HEK293 (cell line): Measurements from ENCODE around the gene LTBP1.

Experiments
- CTCF ChIA-PET: fragments of 350-600 bp; formaldehyde crosslinking; extraction: SDS; loops from one replicate; lab custom pipeline; 2021; ENCODE audit warnings: antibody characterized with exemption; lab: Yijun Ruan, JAX
- POLR2A ChIA-PET: fragments of 300-600 bp; formaldehyde crosslinking; extraction: SDS; loops from one replicate; lab custom pipeline; 2020; ENCODE audit warnings: antibody characterized with exemption, inconsistent platforms; lab: Yijun Ruan, JAX
- H3K27ac ChIP-seq: fragments of 200-500 bp; sonication (Bioruptor generic); 2 replicates; pipeline ENCODE4 v1.5.1; 2014; ENCODE audit warnings: low read depth, low read length, control low read depth, inconsistent platforms; ENCODE audit errors: extremely low read depth
- H3K36me3 ChIP-seq, 2 experiments: fragments of 200-500 bp in 1 of 2; sonication (Bioruptor generic) in 1 of 2; 1 replicate in 1 of 2; 2 replicates in 1 of 2; pipeline ENCODE4 v1.5.1; 2014 to 2017; ENCODE audit warnings: inconsistent platforms in 2 of 2, low read length in 2 of 2; ENCODE audit not compliant: control insufficient read depth in 2 of 2, insufficient read depth in 1 of 2
- H3K4me1 ChIP-seq: fragments of 200-500 bp; sonication (Bioruptor generic); 2 replicates; pipeline ENCODE4 v1.5.1; 2014; ENCODE audit warnings: mild to moderate bottlenecking, low read length, inconsistent platforms; ENCODE audit not compliant: control insufficient read depth, insufficient read depth
- H3K4me3 ChIP-seq: 2 replicates; pipeline ENCODE4 v1.5.1; 2011; ENCODE audit warnings: low read depth, mild to moderate bottlenecking, control low read depth, low read length, moderate library complexity
- H3K9me3 ChIP-seq: fragments of 200-500 bp; sonication (Bioruptor generic); 2 replicates; pipeline ENCODE4 v1.5.1; 2014; ENCODE audit warnings: low read depth, low read length, inconsistent platforms; ENCODE audit not compliant: control insufficient read depth, insufficient read depth
- KLF1 ChIP-seq: fragments of 450-650 bp; formaldehyde crosslinking; IDR thresholded peaks from 2 replicates; pipeline ENCODE4 v1.5.1; 2016; ENCODE audit warnings: missing biosample characterization, missing genetic modification characterization
- PATZ1 ChIP-seq: fragments of 450-650 bp; formaldehyde crosslinking; IDR thresholded peaks from 2 replicates; pipeline ENCODE4 v1.5.1; 2016; ENCODE audit warnings: missing biosample characterization, missing genetic modification characterization
- YY2 ChIP-seq: fragments of 450-650 bp; formaldehyde crosslinking; IDR thresholded peaks from 2 replicates; pipeline ENCODE4 v1.5.1; 2016; ENCODE audit warnings: missing biosample characterization, missing genetic modification characterization
- ZBTB11 ChIP-seq: fragments of 450-650 bp; formaldehyde crosslinking; conservative IDR thresholded peaks from 2 replicates; pipeline ENCODE4 v1.5.1; 2016; ENCODE audit warnings: low read depth, missing biosample characterization, missing genetic modification characterization
- ZFP3 ChIP-seq: fragments of 450-650 bp; formaldehyde crosslinking; IDR thresholded peaks from 2 replicates; pipeline ENCODE4 v1.5.1; 2016; ENCODE audit warnings: low read depth, missing biosample characterization, missing genetic modification characterization
- ZNF169 ChIP-seq: fragments of 450-650 bp; formaldehyde crosslinking; IDR thresholded peaks from 2 replicates; pipeline ENCODE4 v1.5.1; 2016; ENCODE audit warnings: missing biosample characterization, missing genetic modification characterization
- ZNF221 ChIP-seq: fragments of 450-650 bp; formaldehyde crosslinking; IDR thresholded peaks from 2 replicates; pipeline ENCODE4 v1.5.1; 2017; ENCODE audit warnings: missing biosample characterization, missing genetic modification characterization, borderline replicate concordance
- ZNF596 ChIP-seq: fragments of 450-650 bp; IDR thresholded peaks from 2 replicates; pipeline ENCODE4 v1.5.0; 2018; ENCODE audit warnings: missing biosample characterization, mild to moderate bottlenecking, missing genetic modification characterization, moderate library complexity
- ZNF639 ChIP-seq: fragments of 450-650 bp; formaldehyde crosslinking; IDR thresholded peaks from 2 replicates; pipeline ENCODE4 v1.5.1; 2016; ENCODE audit warnings: missing biosample characterization, missing genetic modification characterization
- ZNF670 ChIP-seq: fragments of 450-650 bp; formaldehyde crosslinking; IDR thresholded peaks from 2 replicates; pipeline ENCODE4 v1.5.1; 2016; ENCODE audit warnings: missing biosample characterization, missing genetic modification characterization, low read depth
- ZNF830 ChIP-seq: fragments of 450-650 bp; IDR thresholded peaks from 2 replicates; pipeline ENCODE4 v1.5.0; 2018; ENCODE audit warnings: missing biosample characterization, missing genetic modification characterization, low read depth, mild to moderate bottlenecking, moderate library complexity
- ZSCAN30 ChIP-seq: fragments of 450-650 bp; IDR thresholded peaks from 2 replicates; pipeline ENCODE4 v1.5.1; 2018; ENCODE audit warnings: missing biosample characterization, mild to moderate bottlenecking, missing genetic modification characterization, moderate library complexity

LTBP1 gene

DNA sequence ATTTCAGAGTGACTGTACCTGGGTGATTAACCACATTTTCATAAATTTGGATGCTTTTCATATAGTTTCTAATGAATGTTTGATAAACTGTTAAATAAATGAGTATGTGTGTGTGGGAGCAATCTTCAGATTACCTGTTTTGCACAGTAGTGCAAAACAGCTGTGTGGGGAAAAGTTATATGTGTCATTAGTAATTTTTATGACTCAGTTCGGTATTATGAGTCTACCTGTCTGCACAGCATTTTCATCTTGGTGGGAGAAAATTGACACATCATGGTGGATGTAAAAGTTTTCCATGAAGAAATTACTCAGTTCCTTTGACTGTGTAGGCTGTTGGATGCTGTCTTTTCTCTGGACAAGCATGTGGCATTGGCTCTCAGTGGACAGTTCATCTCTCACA lies 43.8 kb downstream of the LTBP1 start:
- POLR2A ChIA-PET: interaction anchor here (1.4 kb wide), 1 partner anchor 43 kb away, joined by 3 read pairs; no protein-coding TSS in a partner anchor
- Histone ChIP-seq H3K4me1 (no peaks in the 10 kb centered on the region), H3K4me3 (no peak overlapping the region), H3K36me3 (no peaks in the 10 kb centered on the region), H3K9me3 (no peaks in the 10 kb centered on the region), H3K27ac (no peak overlapping the region)
- TF ChIP-seq ZNF830 (tag by site-specific recombination): no peak
- CTCF ChIA-PET: interaction anchor here (0.6 kb wide), 1 partner anchor 141 kb away, joined by 3 read pairs; no protein-coding TSS in a partner anchor

DNA sequence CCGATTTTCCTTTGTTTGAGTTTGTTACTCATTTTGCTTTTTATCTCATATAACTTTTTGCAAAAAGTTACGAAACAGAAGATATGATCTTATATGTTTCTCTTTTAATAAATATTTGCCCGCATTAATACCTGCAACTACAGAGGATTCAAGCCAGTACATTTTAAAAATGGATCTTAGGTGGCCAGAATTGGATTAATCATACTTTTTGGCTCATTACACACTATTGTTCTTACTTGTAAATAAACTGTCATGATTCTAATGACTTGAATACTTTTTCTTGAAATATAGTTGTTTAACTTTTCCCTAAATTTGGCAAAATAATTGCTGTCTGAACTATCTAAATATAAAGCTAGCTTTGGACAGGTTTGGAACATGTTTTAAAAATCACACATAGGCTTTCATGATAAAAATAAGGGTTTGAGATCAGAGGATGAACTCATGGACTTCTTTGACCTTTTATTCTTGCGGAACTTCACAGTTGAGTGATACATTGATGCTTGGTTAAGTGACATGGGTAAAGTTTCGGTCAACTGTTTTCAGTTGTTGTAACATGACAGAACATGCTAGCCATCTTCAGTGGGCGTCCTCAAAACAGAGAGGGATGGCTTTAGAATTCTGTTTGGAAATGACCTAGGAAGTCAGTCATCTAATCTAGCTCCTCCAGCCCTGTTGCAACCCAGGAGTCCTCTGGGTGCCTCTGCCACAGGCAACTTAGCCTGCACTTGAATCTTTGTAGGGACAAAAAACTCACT lies 44.5 kb downstream of the LTBP1 start:
- Histone ChIP-seq H3K9me3 (no peaks in the 10 kb centered on the region), H3K27ac (no peak overlapping the region), H3K36me3 (no peaks in the 10 kb centered on the region), H3K4me3 (no peak overlapping the region), H3K4me1 (no peaks in the 10 kb centered on the region)
- POLR2A ChIA-PET: no interaction called here
- TF ChIP-seq YY2 (tag by site-specific recombination): no peak
- no peak for TF ChIP-seq ZNF169 (tag by site-specific recombination)
- TF ChIP-seq ZSCAN30: no peak
- no peak for TF ChIP-seq PATZ1 (tag by site-specific recombination)
- no peak for TF ChIP-seq ZBTB11 (tag by site-specific recombination)
- TF ChIP-seq ZNF221 (tag by site-specific recombination): no peak
- TF ChIP-seq ZFP3 (tag by site-specific recombination): no peak
- TF ChIP-seq ZNF596 (tag by site-specific recombination): no peak
- no peak for TF ChIP-seq KLF1 (tag by site-specific recombination)
- CTCF ChIA-PET: interaction anchor here (0.6 kb wide), 1 partner anchor 141 kb away, joined by 3 read pairs; no protein-coding TSS in a partner anchor

DNA sequence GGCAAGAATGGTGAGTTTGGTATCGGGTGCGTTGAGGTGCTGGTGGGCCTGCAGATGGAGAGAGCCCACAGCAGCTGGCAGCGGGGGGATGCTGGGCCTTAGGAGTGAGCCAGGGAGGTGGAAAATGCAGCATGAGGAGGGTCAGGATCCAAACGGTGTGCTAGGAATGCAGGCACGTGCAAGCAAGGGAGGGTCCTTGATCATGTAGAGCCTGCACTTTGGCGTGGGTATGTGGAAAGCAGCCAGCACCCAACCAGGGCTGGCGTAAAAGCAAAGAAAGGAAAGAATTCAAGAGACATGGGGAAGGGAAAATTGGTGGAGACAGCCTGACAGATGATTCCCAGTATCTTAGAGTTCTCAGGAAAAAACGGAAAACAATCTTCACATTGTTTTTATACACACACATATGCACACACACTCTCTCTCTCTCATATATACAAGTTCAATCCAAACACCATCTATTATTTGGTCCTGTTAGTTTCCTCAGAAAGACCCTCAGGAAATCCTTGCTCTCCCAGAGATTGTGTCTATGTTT lies 46.3 kb downstream of the LTBP1 start:
- no peaks in the 10 kb centered on the region for H3K9me3 ChIP-seq
- no peak overlapping the region for H3K4me3 ChIP-seq
- H3K27ac ChIP-seq: no peak overlapping the region
- POLR2A ChIA-PET: no interaction called here
- H3K4me1 ChIP-seq: no peaks in the 10 kb centered on the region
- TF ChIP-seq ZNF670 (no peak), ZNF639 (no peak)
- CTCF ChIA-PET: no interaction called here
- no peaks in the 10 kb centered on the region for H3K36me3 ChIP-seq
